ENCODE measurements around the gene CCDC141. TPM values are rescaled to one million over a fixed set of nuclear protein-coding genes. Genes with fewer than 3 reads are reported as not detected.

CCDC141 gene
- total RNA-seq, 5 donors from 2014 or later (not counting 1 experiment from before 2014, with no cell fraction given): 13.2 to 44.8 (median 16.8) TPM

- Mint-ChIP-seq H3K27ac (no peak overlapping the region), H3K4me3 (no peak overlapping the region), H3K27me3 (no peaks in the 10 kb centered on the region), H3K36me3 (peaks cover 12% of the 10 kb centered on the region), H3K4me1 (no peaks in the 10 kb centered on the region), H3K9me3 (no peaks in the 10 kb centered on the region)
- ChIA-PET CTCF (interaction anchor here in 1 of 2 donors (1.1 kb wide), 1 partner anchor 9 kb away, joined by 3 read pairs; no protein-coding TSS in a partner anchor), POLR2A (no interaction called here)
- DNase-seq (no peak), ATAC-seq (replicated peaks in 1 of 4) (no peak)
- H3K4me1 ChIP-seq (ENCODE audit: control insufficient read depth in 1 of 2, extremely low read depth in 1 of 2, insufficient read depth in 2 of 2, low read length in 2 of 2): no peaks in the 10 kb centered on the region
- H3K4me3 ChIP-seq (ENCODE audit: control insufficient read depth in 1 of 2, extremely low read depth in 1 of 2, low read length in 1 of 2): no peak overlapping the region
- H3K36me3 ChIP-seq (ENCODE audit: control insufficient read depth in 2 of 2, extremely low read depth in 1 of 2, insufficient read depth in 1 of 2, low read length in 1 of 2): no peaks in the 10 kb centered on the region
- H3K27ac ChIP-seq (ENCODE audit: low read length): no peak overlapping the region
- WGBS (ENCODE audit: insufficient coverage): no CpG with 5 or more reads among the region's 2 CpGs
- no peaks in the 10 kb centered on the region for H3K27me3 ChIP-seq (replicated peaks in 1 of 2; ENCODE audit: control insufficient read depth in 2 of 2, extremely low read depth in 1 of 2, insufficient read depth in 2 of 2, low read length in 1 of 2)
- H3K9me3 ChIP-seq: no peaks in the 10 kb centered on the region
These were observed 238.9 kb downstream of the CCDC141 start for GRCh38 chr2:178811045-178811444.

DNA sequence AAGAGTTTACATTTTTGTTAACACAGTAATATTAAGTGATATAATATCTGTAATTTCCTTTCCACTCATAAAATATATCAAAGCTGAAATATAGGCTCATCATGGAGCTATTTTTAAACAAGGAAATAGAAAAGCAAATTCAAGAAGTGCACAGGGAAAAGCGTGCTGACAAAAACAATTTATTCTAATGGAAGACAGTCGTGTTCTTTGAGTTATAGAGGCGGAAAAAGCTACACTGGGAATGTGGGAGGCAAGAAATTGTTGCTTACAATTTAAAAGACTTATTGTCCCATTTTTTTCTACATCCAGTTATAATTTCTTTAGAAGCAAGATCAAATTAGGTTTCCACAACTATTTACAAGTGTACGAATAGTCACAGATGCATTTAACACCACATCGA lies 239.5 kb downstream of the CCDC141 start:
- ATAC-seq (replicated peaks in 1 of 4) (no peak), DNase-seq (no peak)
- CTCF ChIA-PET: no interaction called here
- Histone ChIP-seq H3K27ac (ENCODE audit: low read length) (no peak overlapping the region), H3K4me3 (ENCODE audit: control insufficient read depth in 1 of 2, extremely low read depth in 1 of 2, low read length in 1 of 2) (no peak overlapping the region), H3K4me1 (ENCODE audit: control insufficient read depth in 1 of 2, extremely low read depth in 1 of 2, insufficient read depth in 2 of 2, low read length in 2 of 2) (no peaks in the 10 kb centered on the region), H3K27me3 (replicated peaks in 1 of 2; ENCODE audit: control insufficient read depth in 2 of 2, extremely low read depth in 1 of 2, insufficient read depth in 2 of 2, low read length in 1 of 2) (no peaks in the 10 kb centered on the region), H3K9me3 (no peaks in the 10 kb centered on the region), H3K36me3 (ENCODE audit: control insufficient read depth in 2 of 2, extremely low read depth in 1 of 2, insufficient read depth in 1 of 2, low read length in 1 of 2) (no peaks in the 10 kb centered on the region)
- no CpG with 5 or more reads among the region's 5 CpGs for WGBS (ENCODE audit: insufficient coverage)
- Mint-ChIP-seq H3K27ac (no peak overlapping the region), H3K9me3 (no peaks in the 10 kb centered on the region), H3K4me3 (no peak overlapping the region), H3K27me3 (no peaks in the 10 kb centered on the region), H3K4me1 (no peaks in the 10 kb centered on the region), H3K36me3 (peaks cover 10% of the 10 kb centered on the region)
- POLR2A ChIA-PET: no interaction called here

DNA sequence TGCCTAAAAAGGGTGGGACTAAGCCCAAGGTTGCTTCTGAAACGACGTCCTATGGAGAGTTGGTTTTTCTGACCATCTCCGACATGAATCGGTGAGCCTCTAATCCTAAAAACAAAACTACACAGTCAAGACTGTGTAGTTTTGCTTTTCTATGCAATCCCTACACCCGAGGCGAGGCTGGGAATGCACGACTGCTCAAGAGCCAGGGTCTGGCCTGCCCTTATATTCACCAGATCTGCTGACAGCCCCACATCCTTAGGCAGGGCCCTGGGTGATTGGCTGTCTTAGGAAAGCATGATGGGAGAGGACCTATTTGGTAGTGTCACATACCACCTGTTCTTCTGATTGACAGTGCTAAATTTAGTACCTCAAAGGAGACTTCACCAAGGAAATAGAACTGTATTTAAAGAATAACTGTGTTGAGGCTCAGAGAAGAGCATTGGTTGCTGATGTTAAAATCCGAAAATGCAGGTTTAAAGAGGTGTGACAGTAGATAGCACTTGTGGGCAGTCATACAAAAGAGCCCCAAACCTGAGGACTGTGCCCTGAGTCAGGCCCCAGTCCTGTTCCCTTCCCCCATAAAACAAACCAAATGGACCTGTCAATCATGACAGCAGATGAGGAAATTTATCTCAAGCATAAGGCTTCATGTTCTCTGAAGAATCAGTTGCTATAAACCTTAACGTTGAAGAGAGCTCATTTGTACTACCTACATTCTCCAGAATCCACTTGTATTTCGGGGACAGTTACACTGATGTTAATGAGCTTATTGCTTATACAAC lies 242.5 kb downstream of the CCDC141 start, which contains the start of gene TTN:
TTN (minus strand) TSS at position 197 of the 782 bp plus-strand sequence. CDS start 2,781 bp downstream, outside the sequence.
- Mint-ChIP-seq H3K27me3 (no peaks in the 10 kb centered on the region), H3K9me3 (no peaks in the 10 kb centered on the region), H3K27ac (no peak within 1 kb of the TSS), H3K36me3 (peaks cover 6% of the 10 kb centered on the region), H3K4me1 (no peaks in the 10 kb centered on the region), H3K4me3 (no peak within 1 kb of the TSS)
- 100% methylated on average over 3 of the region's 10 CpGs for WGBS (ENCODE audit: insufficient coverage)
- Histone ChIP-seq H3K9me3 (no peaks in the 10 kb centered on the region), H3K36me3 (ENCODE audit: control insufficient read depth in 2 of 2, extremely low read depth in 1 of 2, insufficient read depth in 1 of 2, low read length in 1 of 2) (no peaks in the 10 kb centered on the region), H3K27ac (ENCODE audit: low read length) (no peak within 1 kb of the TSS), H3K4me3 (ENCODE audit: control insufficient read depth in 1 of 2, extremely low read depth in 1 of 2, low read length in 1 of 2) (no peak within 1 kb of the TSS), H3K27me3 (replicated peaks in 1 of 2; ENCODE audit: control insufficient read depth in 2 of 2, extremely low read depth in 1 of 2, insufficient read depth in 2 of 2, low read length in 1 of 2) (no peaks in the 10 kb centered on the region), H3K4me1 (ENCODE audit: control insufficient read depth in 1 of 2, extremely low read depth in 1 of 2, insufficient read depth in 2 of 2, low read length in 2 of 2) (no peaks in the 10 kb centered on the region)
- ATAC-seq (replicated peaks in 1 of 4): no peak
- no peak for DNase-seq
- POLR2A ChIA-PET: no interaction called here
- CTCF ChIA-PET: interaction anchor here in 1 of 2 donors (0.9 to 1.5 kb wide), 2 partner anchors 12 to 16 kb away, joined by 3 to 5 read pairs; no protein-coding TSS in a partner anchor

DNA sequence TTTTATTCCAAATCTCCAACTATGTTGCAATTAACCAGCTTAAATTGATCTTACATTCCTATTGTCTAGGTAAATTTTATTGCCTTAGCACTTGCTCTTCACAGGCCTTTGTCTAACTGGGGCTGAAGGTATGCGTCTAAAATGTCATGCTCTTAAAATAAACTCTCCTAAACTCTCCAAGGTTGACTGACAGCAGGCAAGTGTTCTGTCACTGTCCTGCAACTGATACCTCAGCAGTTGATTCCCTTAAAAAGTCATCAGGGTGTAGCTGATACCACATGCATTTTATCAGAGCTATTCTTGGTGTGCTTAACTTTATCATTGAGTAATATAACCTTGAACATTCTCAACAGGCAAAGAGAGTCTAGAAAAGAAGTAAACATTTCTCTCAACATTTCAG lies 243.4 kb downstream of the CCDC141 start:
- WGBS (ENCODE audit: insufficient coverage): no CpG with 5 or more reads among the region's 1 CpG
- H3K9me3 Mint-ChIP-seq: no peaks in the 10 kb centered on the region
- POLR2A ChIA-PET: no interaction called here

GRCh38 chr2:178805457-178805856 lies 244.5 kb downstream of the CCDC141 start:
- Histone ChIP-seq H3K27ac (ENCODE audit: low read length) (no peak overlapping the region), H3K4me3 (ENCODE audit: control insufficient read depth in 1 of 2, extremely low read depth in 1 of 2, low read length in 1 of 2) (no peak overlapping the region), H3K9me3 (no peaks in the 10 kb centered on the region), H3K27me3 (replicated peaks in 1 of 2; ENCODE audit: control insufficient read depth in 2 of 2, extremely low read depth in 1 of 2, insufficient read depth in 2 of 2, low read length in 1 of 2) (no peaks in the 10 kb centered on the region), H3K4me1 (ENCODE audit: control insufficient read depth in 1 of 2, extremely low read depth in 1 of 2, insufficient read depth in 2 of 2, low read length in 2 of 2) (no peaks in the 10 kb centered on the region), H3K36me3 (ENCODE audit: control insufficient read depth in 2 of 2, extremely low read depth in 1 of 2, insufficient read depth in 1 of 2, low read length in 1 of 2) (no peaks in the 10 kb centered on the region)
- no peaks in the 10 kb centered on the region for H3K4me1 Mint-ChIP-seq
- H3K36me3 Mint-ChIP-seq: peaks cover 7% of the 10 kb centered on the region
- no CpG with 5 or more reads among the region's 2 CpGs for WGBS (ENCODE audit: insufficient coverage)
- DNase-seq: no peak
- ATAC-seq (replicated peaks in 1 of 4): no peak
- no peaks in the 10 kb centered on the region for H3K9me3 Mint-ChIP-seq
- no peaks in the 10 kb centered on the region for H3K27me3 Mint-ChIP-seq
- no peak overlapping the region for H3K4me3 Mint-ChIP-seq
- no peak overlapping the region for H3K27ac Mint-ChIP-seq
- ChIA-PET CTCF (interaction anchor here in 1 of 2 donors (0.6 to 1.1 kb wide), 4 partner anchors 9 to 109 kb away, joined by 3 to 6 read pairs (median 4); no protein-coding TSS in a partner anchor), POLR2A (no interaction called here)

More for the DNA sequence above, 243.4 kb downstream of the CCDC141 start:
- no peaks in the 10 kb centered on the region for H3K9me3 ChIP-seq
- H3K27me3 ChIP-seq (replicated peaks in 1 of 2; ENCODE audit: control insufficient read depth in 2 of 2, extremely low read depth in 1 of 2, insufficient read depth in 2 of 2, low read length in 1 of 2): no peaks in the 10 kb centered on the region
- H3K27me3 Mint-ChIP-seq: no peaks in the 10 kb centered on the region
- peaks cover 5% of the 10 kb centered on the region for H3K36me3 Mint-ChIP-seq
- no peaks in the 10 kb centered on the region for H3K4me1 ChIP-seq (ENCODE audit: control insufficient read depth in 1 of 2, extremely low read depth in 1 of 2, insufficient read depth in 2 of 2, low read length in 2 of 2)
- no peak for ATAC-seq (replicated peaks in 1 of 4)
- H3K4me1 Mint-ChIP-seq: no peaks in the 10 kb centered on the region
- DNase-seq: no peak
- no peak overlapping the region for H3K27ac ChIP-seq (ENCODE audit: low read length)
- no peak overlapping the region for H3K27ac Mint-ChIP-seq
- CTCF ChIA-PET: interaction anchor here (0.9 to 1.5 kb wide), 4 partner anchors 11 to 17 kb away, joined by 3 to 5 read pairs (median 3); no protein-coding TSS in a partner anchor
- no peaks in the 10 kb centered on the region for H3K36me3 ChIP-seq (ENCODE audit: control insufficient read depth in 2 of 2, extremely low read depth in 1 of 2, insufficient read depth in 1 of 2, low read length in 1 of 2)
- H3K4me3 Mint-ChIP-seq: no peak overlapping the region
- no peak overlapping the region for H3K4me3 ChIP-seq (ENCODE audit: control insufficient read depth in 1 of 2, extremely low read depth in 1 of 2, low read length in 1 of 2)

GRCh38 chr2:178804791-178805190 lies 245.1 kb downstream of the CCDC141 start:
- H3K27ac Mint-ChIP-seq: no peak overlapping the region

More at GRCh38 chr2:178804791-178805190, 245.1 kb downstream of the CCDC141 start:
- Mint-ChIP-seq H3K4me3 (no peak overlapping the region), H3K36me3 (peaks cover 6% of the 10 kb centered on the region), H3K9me3 (no peaks in the 10 kb centered on the region), H3K4me1 (no peaks in the 10 kb centered on the region), H3K27me3 (no peaks in the 10 kb centered on the region)
- Histone ChIP-seq H3K4me1 (ENCODE audit: control insufficient read depth in 1 of 2, extremely low read depth in 1 of 2, insufficient read depth in 2 of 2, low read length in 2 of 2) (no peaks in the 10 kb centered on the region), H3K9me3 (no peaks in the 10 kb centered on the region), H3K27me3 (replicated peaks in 1 of 2; ENCODE audit: control insufficient read depth in 2 of 2, extremely low read depth in 1 of 2, insufficient read depth in 2 of 2, low read length in 1 of 2) (no peaks in the 10 kb centered on the region), H3K4me3 (ENCODE audit: control insufficient read depth in 1 of 2, extremely low read depth in 1 of 2, low read length in 1 of 2) (no peak overlapping the region), H3K36me3 (ENCODE audit: control insufficient read depth in 2 of 2, extremely low read depth in 1 of 2, insufficient read depth in 1 of 2, low read length in 1 of 2) (peaks cover 0 to 4% of the 10 kb centered on the region in 2 donors), H3K27ac (ENCODE audit: low read length) (no peak overlapping the region)
- 100% methylated on average over 1 of the region's 3 CpGs for WGBS (ENCODE audit: insufficient coverage)
- POLR2A ChIA-PET: no interaction called here
- DNase-seq: no peak
- CTCF ChIA-PET: interaction anchor here in 1 of 2 donors (0.7 to 1.2 kb wide), 2 partner anchors 9 to 10 kb away, joined by 3 to 4 read pairs; no protein-coding TSS in a partner anchor
- ATAC-seq (replicated peaks in 1 of 4): no peak
